ENCODE data around the gene TXNDC8.

Gene TXNDC8

GRCh38 chr9:110330484-110331105 is 7.1 kb downstream of the TXNDC8 start:
- TF ChIP-seq CTCF (IDR thresholded peaks at IDR 0.05; ENCODE audit: low read depth, low read length) (no peak), EZH2phosphoT487 (IDR thresholded peaks at IDR 0.05; ENCODE audit: low read depth) (no peak)
- H3K27ac ChIP-seq (ENCODE audit: low read length): no peak overlapping the region
- H3K36me3 ChIP-seq (replicated peaks; ENCODE audit: low read depth, low read length): peaks cover 9% of the 10 kb centered on the region
- H3K4me2 ChIP-seq (ENCODE audit: low read length): no peak overlapping the region
- no peaks in the 10 kb centered on the region for H4K20me1 ChIP-seq (ENCODE audit: insufficient read depth, low read length)
- no peak overlapping the region for H3K9ac ChIP-seq (ENCODE audit: low read length)
- H3K27me3 ChIP-seq (ENCODE audit: low read depth, low read length): no peaks in the 10 kb centered on the region
- no peaks in the 10 kb centered on the region; the same call in 1 of the 2 replicates for H3K9me3 ChIP-seq (ENCODE audit: insufficient read depth, low read length)
- H3K4me1 ChIP-seq (ENCODE audit: low read length): peaks cover 28% of the 10 kb centered on the region
- H3K4me3 ChIP-seq (ENCODE audit: low read length): no peak overlapping the region
- H2AFZ ChIP-seq (ENCODE audit: low read depth, low read length): no peak overlapping the region
- H3K79me2 ChIP-seq (ENCODE audit: low read length): no peaks in the 10 kb centered on the region

- H2AFZ ChIP-seq (ENCODE audit: low read depth, low read length): peak overlapping the region; percentile 11; the same call in 1 of the 2 replicates
- no peak for TF ChIP-seq CTCF (IDR thresholded peaks at IDR 0.05; ENCODE audit: low read depth, low read length)
- no peak for TF ChIP-seq EZH2phosphoT487 (IDR thresholded peaks at IDR 0.05; ENCODE audit: low read depth)
- no peaks in the 10 kb centered on the region; the same call in 1 of the 2 replicates for H3K9me3 ChIP-seq (ENCODE audit: insufficient read depth, low read length)
These were observed 7.9 kb downstream of the TXNDC8 start for GRCh38 chr9:110329639-110330230.

GRCh38 chr9:110328763-110329162 is 8.9 kb downstream of the TXNDC8 start:
- Histone ChIP-seq H3K4me1 (ENCODE audit: low read length) (peaks cover 10% of the 10 kb centered on the region), H3K27me3 (ENCODE audit: low read depth, low read length) (no peaks in the 10 kb centered on the region), H2AFZ (ENCODE audit: low read depth, low read length) (no peak overlapping the region), H3K36me3 (replicated peaks; ENCODE audit: low read depth, low read length) (peaks cover 6% of the 10 kb centered on the region), H3K27ac (ENCODE audit: low read length) (no peak overlapping the region), H3K4me3 (ENCODE audit: low read length) (no peak overlapping the region), H4K20me1 (ENCODE audit: insufficient read depth, low read length) (no peaks in the 10 kb centered on the region), H3K9me3 (ENCODE audit: insufficient read depth, low read length) (no peaks in the 10 kb centered on the region; the same call in 1 of the 2 replicates), H3K4me2 (ENCODE audit: low read length) (no peak overlapping the region), H3K79me2 (ENCODE audit: low read length) (no peaks in the 10 kb centered on the region), H3K9ac (ENCODE audit: low read length) (no peak overlapping the region)
- no peak for TF ChIP-seq EZH2phosphoT487 (IDR thresholded peaks at IDR 0.05; ENCODE audit: low read depth)
- TF ChIP-seq CTCF (IDR thresholded peaks at IDR 0.05; ENCODE audit: low read depth, low read length): no peak

More at GRCh38 chr9:110329639-110330230, 7.9 kb downstream of the TXNDC8 start:
- Histone ChIP-seq H3K27me3 (ENCODE audit: low read depth, low read length) (no peaks in the 10 kb centered on the region), H3K79me2 (ENCODE audit: low read length) (no peaks in the 10 kb centered on the region), H3K36me3 (replicated peaks; ENCODE audit: low read depth, low read length) (peaks cover 6% of the 10 kb centered on the region), H3K4me1 (ENCODE audit: low read length) (peaks cover 20% of the 10 kb centered on the region), H3K27ac (ENCODE audit: low read length) (no peak overlapping the region), H3K4me3 (ENCODE audit: low read length) (no peak overlapping the region), H3K9ac (ENCODE audit: low read length) (no peak overlapping the region), H3K4me2 (ENCODE audit: low read length) (no peak overlapping the region), H4K20me1 (ENCODE audit: insufficient read depth, low read length) (no peaks in the 10 kb centered on the region)

GRCh38 chr9:110327716-110328115 is 9.9 kb downstream of the TXNDC8 start:
- Histone ChIP-seq H4K20me1 (ENCODE audit: insufficient read depth, low read length) (no peaks in the 10 kb centered on the region), H2AFZ (ENCODE audit: low read depth, low read length) (no peak overlapping the region), H3K27me3 (ENCODE audit: low read depth, low read length) (no peaks in the 10 kb centered on the region), H3K4me3 (ENCODE audit: low read length) (no peak overlapping the region), H3K36me3 (replicated peaks; ENCODE audit: low read depth, low read length) (peaks cover 6% of the 10 kb centered on the region), H3K9me3 (ENCODE audit: insufficient read depth, low read length) (no peaks in the 10 kb centered on the region; the same call in 1 of the 2 replicates), H3K4me2 (ENCODE audit: low read length) (no peak overlapping the region), H3K9ac (ENCODE audit: low read length) (no peak overlapping the region), H3K27ac (ENCODE audit: low read length) (no peak overlapping the region), H3K4me1 (ENCODE audit: low read length) (peaks cover 5% of the 10 kb centered on the region; the same call in 1 of the 2 replicates), H3K79me2 (ENCODE audit: low read length) (no peaks in the 10 kb centered on the region)
- TF ChIP-seq EZH2phosphoT487 (IDR thresholded peaks at IDR 0.05; ENCODE audit: low read depth): no peak
- TF ChIP-seq CTCF (IDR thresholded peaks at IDR 0.05; ENCODE audit: low read depth, low read length): no peak
